ENCODE measurements around the gene TFB2M. TPM values are rescaled to one million over a fixed set of nuclear protein-coding genes. Genes with fewer than 3 reads are reported as not detected.

TFB2M gene
- total and polyA plus RNA-seq, 2 of the 13 experiments (the other 11 are each of a cell fraction or from before 2014, with no cell fraction given): 15.7 to 31.4 TPM

GRCh38 chr1:246583448-246584185 is 17.6 kb upstream of the TFB2M start (continued):
- TF ChIP-seq, protein P1, sequence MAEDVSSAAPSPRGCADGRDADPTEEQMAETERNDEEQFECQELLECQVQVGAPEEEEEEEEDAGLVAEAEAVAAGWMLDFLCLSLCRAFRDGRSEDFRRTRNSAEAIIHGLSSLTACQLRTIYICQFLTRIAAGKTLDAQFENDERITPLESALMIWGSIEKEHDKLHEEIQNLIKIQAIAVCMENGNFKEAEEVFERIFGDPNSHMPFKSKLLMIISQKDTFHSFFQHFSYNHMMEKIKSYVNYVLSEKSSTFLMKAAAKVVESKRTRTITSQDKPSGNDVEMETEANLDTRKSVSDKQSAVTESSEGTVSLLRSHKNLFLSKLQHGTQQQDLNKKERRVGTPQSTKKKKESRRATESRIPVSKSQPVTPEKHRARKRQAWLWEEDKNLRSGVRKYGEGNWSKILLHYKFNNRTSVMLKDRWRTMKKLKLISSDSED (CRISPR knock-in tag; IDR thresholded peaks at IDR 0.05): no peak
- TF ChIP-seq FOXM1 (CRISPR knock-in tag; IDR thresholded peaks at IDR 0.05) (no peak), YEATS2 (CRISPR knock-in tag; IDR thresholded peaks at IDR 0.05; ENCODE audit: borderline replicate concordance) (peak; percentile 54; the same call in 1 of the 2 replicates), HINFP (CRISPR knock-in tag; IDR thresholded peaks at IDR 0.05; ENCODE audit: low read depth) (0 out of 2 replicates have a peak, but pooled peaks have one; percentile 35), MED13 (CRISPR knock-in tag; IDR thresholded peaks at IDR 0.05) (no peak), ZNF326 (CRISPR knock-in tag; IDR thresholded peaks at IDR 0.05; ENCODE audit: borderline replicate concordance) (no peak), SP5 (CRISPR knock-in tag; IDR thresholded peaks at IDR 0.05; ENCODE audit: borderline replicate concordance, low read depth) (peak; percentile 62; the same call in 1 of the 2 replicates), HDAC6 (IDR thresholded peaks at IDR 0.05; ENCODE audit: low read depth, low read length) (no peak), POGK (CRISPR knock-in tag; conservative IDR thresholded peaks at IDR 0.05) (no peak), ATF1 (CRISPR knock-in tag; IDR thresholded peaks at IDR 0.05) (peak; percentile 56), PPARG (CRISPR knock-in tag; conservative IDR thresholded peaks at IDR 0.05) (peak; percentile 95), DNMT1 (CRISPR knock-in tag; IDR thresholded peaks at IDR 0.05) (no peak), SP140L (CRISPR knock-in tag; IDR thresholded peaks at IDR 0.05; ENCODE audit: borderline replicate concordance) (no peak), FOSL1 (CRISPR knock-in tag; IDR thresholded peaks at IDR 0.05; ENCODE audit: borderline replicate concordance) (no peak)
- TF ChIP-seq, protein P2, sequence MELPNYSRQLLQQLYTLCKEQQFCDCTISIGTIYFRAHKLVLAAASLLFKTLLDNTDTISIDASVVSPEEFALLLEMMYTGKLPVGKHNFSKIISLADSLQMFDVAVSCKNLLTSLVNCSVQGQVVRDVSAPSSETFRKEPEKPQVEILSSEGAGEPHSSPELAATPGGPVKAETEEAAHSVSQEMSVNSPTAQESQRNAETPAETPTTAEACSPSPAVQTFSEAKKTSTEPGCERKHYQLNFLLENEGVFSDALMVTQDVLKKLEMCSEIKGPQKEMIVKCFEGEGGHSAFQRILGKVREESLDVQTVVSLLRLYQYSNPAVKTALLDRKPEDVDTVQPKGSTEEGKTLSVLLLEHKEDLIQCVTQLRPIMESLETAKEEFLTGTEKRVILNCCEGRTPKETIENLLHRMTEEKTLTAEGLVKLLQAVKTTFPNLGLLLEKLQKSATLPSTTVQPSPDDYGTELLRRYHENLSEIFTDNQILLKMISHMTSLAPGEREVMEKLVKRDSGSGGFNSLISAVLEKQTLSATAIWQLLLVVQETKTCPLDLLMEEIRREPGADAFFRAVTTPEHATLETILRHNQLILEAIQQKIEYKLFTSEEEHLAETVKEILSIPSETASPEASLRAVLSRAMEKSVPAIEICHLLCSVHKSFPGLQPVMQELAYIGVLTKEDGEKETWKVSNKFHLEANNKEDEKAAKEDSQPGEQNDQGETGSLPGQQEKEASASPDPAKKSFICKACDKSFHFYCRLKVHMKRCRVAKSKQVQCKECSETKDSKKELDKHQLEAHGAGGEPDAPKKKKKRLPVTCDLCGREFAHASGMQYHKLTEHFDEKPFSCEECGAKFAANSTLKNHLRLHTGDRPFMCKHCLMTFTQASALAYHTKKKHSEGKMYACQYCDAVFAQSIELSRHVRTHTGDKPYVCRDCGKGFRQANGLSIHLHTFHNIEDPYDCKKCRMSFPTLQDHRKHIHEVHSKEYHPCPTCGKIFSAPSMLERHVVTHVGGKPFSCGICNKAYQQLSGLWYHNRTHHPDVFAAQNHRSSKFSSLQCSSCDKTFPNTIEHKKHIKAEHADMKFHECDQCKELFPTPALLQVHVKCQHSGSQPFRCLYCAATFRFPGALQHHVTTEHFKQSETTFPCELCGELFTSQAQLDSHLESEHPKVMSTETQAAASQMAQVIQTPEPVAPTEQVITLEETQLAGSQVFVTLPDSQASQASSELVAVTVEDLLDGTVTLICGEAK (IDR thresholded peaks at IDR 0.05): no peak
- TF ChIP-seq, protein P2 (CRISPR knock-in tag; IDR thresholded peaks at IDR 0.05): no peak; the same call in 1 of the 2 replicates
